ENCODE results near the gene NKAIN1. TPM values are rescaled to one million over a fixed set of nuclear protein-coding genes. Genes with fewer than 3 reads are reported as not detected.

The NKAIN1 gene
- total RNA-seq, 4 donors from 2014 or later, result 0.09 to 0.30 (median 0.12) TPM; not detected in 1

GRCh38 chr1:31166462-31166861, 73.2 kb downstream of the NKAIN1 start:
- H3K27ac ChIP-seq, result no peak overlapping the region
- H3K36me3 ChIP-seq, result no peaks in the 10 kb centered on the region
- DNase-seq, result no peak
- WGBS, 2 donors, result 69 to 70% methylated on average over 2 to 8 of the region's 8 CpGs
- peaks cover 6 to 22% (median 8%) of the 10 kb centered on the region in 3 donors for H3K4me1 ChIP-seq
- no peak overlapping the region for H3K4me3 ChIP-seq
- no peaks in the 10 kb centered on the region for H3K9me3 ChIP-seq
- TF ChIP-seq CTCF (IDR thresholded peaks at IDR 0.05), result no peak
- no peak for TF ChIP-seq POLR2A (IDR thresholded peaks at IDR 0.05)
- intact Hi-C loops (cut with DNase I), result no loop called here
- no peaks in the 10 kb centered on the region for H3K27me3 ChIP-seq

DNA sequence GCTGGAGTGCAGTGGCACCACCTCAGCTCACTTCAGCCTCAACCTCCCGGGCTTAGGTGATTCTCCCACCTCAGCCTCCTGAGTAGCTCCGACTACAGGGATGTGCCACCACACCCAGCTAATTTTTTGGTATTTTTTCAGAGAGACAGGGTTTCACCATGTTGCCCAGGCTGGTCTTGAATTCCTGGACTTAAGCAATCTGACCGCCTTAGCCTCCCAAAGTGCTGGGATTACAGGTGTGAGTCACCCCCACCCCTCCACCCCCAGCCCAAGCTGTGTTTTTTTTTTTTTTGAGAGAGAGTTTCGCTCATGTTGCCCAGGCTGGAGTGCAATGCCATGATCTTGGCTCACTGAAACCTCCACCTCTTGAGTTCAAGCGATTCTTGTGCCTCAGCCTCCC, 75.4 kb downstream of the NKAIN1 start:
- H3K27me3 ChIP-seq, result no peaks in the 10 kb centered on the region
- TF ChIP-seq CTCF (IDR thresholded peaks at IDR 0.05), result no peak
- TF ChIP-seq POLR2A (IDR thresholded peaks at IDR 0.05), result no peak
- no peak overlapping the region for H3K27ac ChIP-seq
- no peak overlapping the region for H3K4me3 ChIP-seq
- peaks cover 0 to 7% (median 0%) of the 10 kb centered on the region in 3 donors for H3K4me1 ChIP-seq
- intact Hi-C loops (cut with DNase I), result no loop called here
- DNase-seq, result no peak
- no peaks in the 10 kb centered on the region for H3K36me3 ChIP-seq
- WGBS, 2 donors, result 49 to 64% methylated on average over 3 to 5 of the region's 5 CpGs
- H3K9me3 ChIP-seq, result no peaks in the 10 kb centered on the region

DNA sequence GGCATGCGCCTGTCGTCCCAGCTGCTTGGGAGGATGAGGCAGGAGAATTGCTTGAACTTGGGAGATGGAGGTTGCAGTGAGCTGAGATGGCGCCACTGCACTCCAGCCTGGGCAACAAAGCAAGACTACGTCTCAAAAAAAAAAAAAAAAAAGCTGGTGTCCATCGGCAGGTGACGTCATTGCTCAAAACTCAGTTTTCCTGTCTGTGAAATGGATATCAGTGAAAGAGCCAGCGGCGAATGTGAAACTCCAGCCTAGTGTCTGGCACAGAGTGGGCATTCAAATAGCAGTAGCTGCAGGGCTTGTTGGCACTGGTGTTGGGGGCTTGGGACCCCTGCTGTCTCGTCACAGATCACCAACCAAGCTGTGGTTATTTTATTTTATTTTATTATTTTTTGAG, 75.8 kb downstream of the NKAIN1 start:
- H3K27me3 ChIP-seq, result no peaks in the 10 kb centered on the region
- no peaks in the 10 kb centered on the region for H3K9me3 ChIP-seq
- H3K36me3 ChIP-seq, result no peaks in the 10 kb centered on the region
- peaks cover 0 to 7% (median 0%) of the 10 kb centered on the region in 3 donors for H3K4me1 ChIP-seq
- H3K27ac ChIP-seq, result no peak overlapping the region
- intact Hi-C loops (cut with DNase I), result no loop called here
- H3K4me3 ChIP-seq, result no peak overlapping the region
- WGBS, 2 donors, result 73 to 87% methylated on average over 9 of the region's 9 CpGs
- no peak for TF ChIP-seq CTCF (IDR thresholded peaks at IDR 0.05)
- TF ChIP-seq POLR2A (IDR thresholded peaks at IDR 0.05), result no peak
- DNase-seq, result no peak

- peaks cover 0 to 7% (median 0%) of the 10 kb centered on the region in 3 donors for H3K4me1 ChIP-seq
- no peak for DNase-seq
- H3K27ac ChIP-seq, result no peak overlapping the region
- H3K27me3 ChIP-seq, result no peaks in the 10 kb centered on the region
- TF ChIP-seq CTCF (IDR thresholded peaks at IDR 0.05) (no peak), POLR2A (IDR thresholded peaks at IDR 0.05) (no peak)
- no peaks in the 10 kb centered on the region for H3K9me3 ChIP-seq
- no peaks in the 10 kb centered on the region for H3K36me3 ChIP-seq
- H3K4me3 ChIP-seq, result no peak overlapping the region
- intact Hi-C loops (cut with DNase I), result no loop called here
- 74 to 85% methylated on average over 3 to 5 of the region's 5 CpGs for WGBS, 2 donors
These were observed 78.1 kb downstream of the NKAIN1 start for GRCh38 chr1:31161571-31161970.

- H3K36me3 ChIP-seq, result no peaks in the 10 kb centered on the region
- H3K4me1 ChIP-seq, result peaks cover 0 to 20% (median 6%) of the 10 kb centered on the region in 3 donors
- H3K9me3 ChIP-seq, result no peaks in the 10 kb centered on the region
- 75 to 89% methylated on average over 8 to 9 of the region's 9 CpGs for WGBS, 2 donors
- no peak for DNase-seq
- intact Hi-C loops (cut with DNase I), result no loop called here
- TF ChIP-seq CTCF (IDR thresholded peaks at IDR 0.05), result no peak
- TF ChIP-seq POLR2A (IDR thresholded peaks at IDR 0.05), result no peak
- H3K27ac ChIP-seq, result no peak overlapping the region
- H3K4me3 ChIP-seq, result no peak overlapping the region
- no peaks in the 10 kb centered on the region for H3K27me3 ChIP-seq
These were observed 79.6 kb downstream of the NKAIN1 start for GRCh38 chr1:31159869-31160611.

All from esophagus squamous epithelium (tissue), 5 donors.